Umbilical cord (tissue), 2 donors: ENCODE measurements around the gene SHMT2. TPM values are rescaled to one million over a fixed set of nuclear protein-coding genes. Genes with fewer than 3 reads are reported as not detected.
A peak's percentile ranks its signal among the peaks of the same experiment; 100 is the strongest.

Experiments
- DNase-seq: peaks from one replicate; pipeline ENCODE4 v3.0.0-alpha.2; 2015; ENCODE audit warnings: low spot score
- total RNA-seq: library from RNA; depleted of rRNA; stranded (reverse); fragments of >200 nt; gene quantifications from one replicate; pipeline ENCODE4 v1.2.3, GENCODE V29; 2014; ENCODE audit warnings: low replicate concordance; ENCODE audit not compliant: insufficient read depth

Gene SHMT2
- total RNA-seq, result 156 TPM

- DNase-seq, result peak; percentile 98
Observed at GRCh38 chr12:57229634-57230380, at the start of gene SHMT2. TSS of gene SHMT2 (plus strand) at chr12:57229711. CDS start at chr12:57229779, 68 bp downstream.

- no peak for DNase-seq
Observed at GRCh38 chr12:57180321-57180989, 49.1 kb upstream of the SHMT2 start.

- DNase-seq, result no peak
Observed at GRCh38 chr12:57181072-57181471, 48.4 kb upstream of the SHMT2 start.

GRCh38 chr12:57181561-57182155 lies 47.9 kb upstream of the SHMT2 start:
- peak; percentile 63 for DNase-seq

GRCh38 chr12:57182918-57183575 lies 46.5 kb upstream of the SHMT2 start:
- DNase-seq, result peak; percentile 75

DNA sequence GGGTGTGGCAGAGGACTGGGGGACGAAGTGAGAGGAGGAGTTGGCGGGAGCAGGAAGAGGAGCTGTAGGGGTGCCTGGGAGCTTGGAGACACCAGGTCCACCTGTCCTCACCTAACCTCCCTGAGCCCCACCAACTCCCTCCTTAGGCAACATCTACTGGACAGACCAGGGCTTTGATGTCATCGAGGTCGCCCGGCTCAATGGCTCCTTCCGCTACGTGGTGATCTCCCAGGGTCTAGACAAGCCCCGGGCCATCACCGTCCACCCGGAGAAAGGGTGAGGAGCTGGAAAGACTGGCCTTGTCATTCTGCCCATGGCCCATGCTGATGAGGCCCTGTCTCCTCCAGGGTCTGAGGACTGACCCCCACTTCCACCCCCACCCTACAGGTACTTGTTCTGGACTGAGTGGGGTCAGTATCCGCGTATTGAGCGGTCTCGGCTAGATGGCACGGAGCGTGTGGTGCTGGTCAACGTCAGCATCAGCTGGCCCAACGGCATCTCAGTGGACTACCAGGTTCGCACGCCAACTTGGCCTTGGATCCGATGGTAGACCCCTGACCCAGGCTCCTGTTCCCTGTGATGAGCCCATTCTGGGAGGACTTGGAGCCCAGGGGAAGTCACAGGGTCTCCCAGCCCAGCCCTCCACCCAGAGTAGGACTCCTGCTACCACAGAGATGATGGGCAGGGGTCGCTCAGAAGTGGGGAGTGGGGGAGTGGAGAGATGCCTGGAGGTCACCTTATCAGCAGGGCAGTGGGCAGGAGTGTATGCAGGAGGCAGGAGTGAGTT lies 45.4 kb upstream of the SHMT2 start:
- DNase-seq, result no peak

DNA sequence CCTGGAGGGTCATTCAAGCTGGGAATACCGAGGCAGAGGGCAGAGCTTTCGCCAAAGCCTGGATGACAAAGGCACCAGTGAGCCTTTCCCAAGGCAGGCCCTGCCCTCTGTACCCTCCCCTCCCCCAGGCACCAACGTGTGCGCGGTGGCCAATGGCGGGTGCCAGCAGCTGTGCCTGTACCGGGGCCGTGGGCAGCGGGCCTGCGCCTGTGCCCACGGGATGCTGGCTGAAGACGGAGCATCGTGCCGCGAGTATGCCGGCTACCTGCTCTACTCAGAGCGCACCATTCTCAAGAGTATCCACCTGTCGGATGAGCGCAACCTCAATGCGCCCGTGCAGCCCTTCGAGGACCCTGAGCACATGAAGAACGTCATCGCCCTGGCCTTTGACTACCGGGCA lies 44.1 kb upstream of the SHMT2 start:
- no peak for DNase-seq

- DNase-seq, result no peak
Observed at GRCh38 chr12:57185906-57186508, 43.5 kb upstream of the SHMT2 start.

DNA sequence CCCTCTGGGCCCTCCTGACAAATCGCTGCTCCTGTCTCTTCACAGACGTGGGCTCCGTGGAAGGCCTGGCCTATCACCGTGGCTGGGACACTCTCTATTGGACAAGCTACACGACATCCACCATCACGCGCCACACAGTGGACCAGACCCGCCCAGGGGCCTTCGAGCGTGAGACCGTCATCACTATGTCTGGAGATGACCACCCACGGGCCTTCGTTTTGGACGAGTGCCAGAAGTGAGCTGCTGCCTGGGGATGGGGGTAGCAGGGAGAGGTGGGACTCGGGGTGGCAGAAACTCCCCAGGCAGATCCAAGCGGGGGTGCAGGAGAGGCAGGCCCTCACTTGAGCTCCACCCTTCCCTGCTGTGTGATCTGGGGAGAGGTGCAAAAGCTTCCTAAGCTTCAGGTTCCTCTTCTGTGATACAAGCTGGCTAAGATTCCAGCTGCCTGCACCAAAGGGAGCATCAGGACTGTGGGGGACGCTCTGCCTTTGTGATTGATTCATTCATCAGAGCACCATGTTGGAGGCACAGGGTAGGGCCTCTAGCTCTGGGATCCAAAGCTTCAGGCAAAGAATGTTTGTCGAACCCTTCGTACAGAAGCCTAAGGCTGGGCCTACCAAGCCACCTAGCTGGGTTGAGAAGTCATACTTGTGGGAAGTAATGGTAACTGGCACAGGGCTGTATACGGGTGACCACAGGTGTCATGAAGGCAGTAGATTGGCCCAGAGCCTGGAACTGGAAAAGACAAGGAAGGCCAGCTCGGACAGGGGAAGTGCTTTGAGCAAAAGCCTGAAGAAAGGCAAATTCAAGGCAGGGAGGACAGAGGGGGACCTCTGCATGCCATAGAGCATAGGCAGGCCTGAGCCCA lies 42.1 kb upstream of the SHMT2 start:
- DNase-seq, result no peak

- no peak for DNase-seq
Observed at GRCh38 chr12:57188090-57188425, 41.5 kb upstream of the SHMT2 start.

GRCh38 chr12:57190037-57190436 lies 39.5 kb upstream of the SHMT2 start:
- no peak for DNase-seq

DNA sequence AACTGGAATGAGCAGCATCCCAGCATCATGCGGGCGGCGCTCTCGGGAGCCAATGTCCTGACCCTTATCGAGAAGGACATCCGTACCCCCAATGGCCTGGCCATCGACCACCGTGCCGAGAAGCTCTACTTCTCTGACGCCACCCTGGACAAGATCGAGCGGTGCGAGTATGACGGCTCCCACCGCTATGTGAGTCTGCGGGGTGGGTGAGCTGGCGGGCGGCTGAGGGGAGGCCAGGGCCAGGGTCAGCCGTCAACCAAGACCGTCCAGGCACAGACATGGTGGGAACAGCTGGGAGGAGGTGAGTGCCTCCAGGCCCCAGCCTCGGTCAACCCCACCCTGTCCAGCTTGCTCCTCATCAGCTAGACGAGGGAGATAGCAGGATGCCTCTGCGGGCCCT lies 38.7 kb upstream of the SHMT2 start:
- no peak for DNase-seq

- no peak for DNase-seq
Observed at GRCh38 chr12:57191410-57191809, 38.1 kb upstream of the SHMT2 start.

DNA sequence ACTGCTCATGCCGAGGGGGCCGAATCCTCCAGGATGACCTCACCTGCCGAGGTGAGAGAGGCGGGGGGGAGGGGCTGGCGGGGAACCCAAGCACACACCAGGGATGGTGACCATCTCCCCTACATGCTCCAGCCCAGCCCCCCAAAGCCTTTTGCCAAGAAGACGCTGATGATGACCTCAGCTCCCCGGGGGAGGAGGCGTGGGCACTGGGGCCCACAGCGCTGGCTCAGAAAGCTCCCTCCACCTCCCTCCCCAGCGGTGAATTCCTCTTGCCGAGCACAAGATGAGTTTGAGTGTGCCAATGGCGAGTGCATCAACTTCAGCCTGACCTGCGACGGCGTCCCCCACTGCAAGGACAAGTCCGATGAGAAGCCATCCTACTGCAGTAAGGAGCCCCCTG lies 36.6 kb upstream of the SHMT2 start:
- DNase-seq, result no peak

DNA sequence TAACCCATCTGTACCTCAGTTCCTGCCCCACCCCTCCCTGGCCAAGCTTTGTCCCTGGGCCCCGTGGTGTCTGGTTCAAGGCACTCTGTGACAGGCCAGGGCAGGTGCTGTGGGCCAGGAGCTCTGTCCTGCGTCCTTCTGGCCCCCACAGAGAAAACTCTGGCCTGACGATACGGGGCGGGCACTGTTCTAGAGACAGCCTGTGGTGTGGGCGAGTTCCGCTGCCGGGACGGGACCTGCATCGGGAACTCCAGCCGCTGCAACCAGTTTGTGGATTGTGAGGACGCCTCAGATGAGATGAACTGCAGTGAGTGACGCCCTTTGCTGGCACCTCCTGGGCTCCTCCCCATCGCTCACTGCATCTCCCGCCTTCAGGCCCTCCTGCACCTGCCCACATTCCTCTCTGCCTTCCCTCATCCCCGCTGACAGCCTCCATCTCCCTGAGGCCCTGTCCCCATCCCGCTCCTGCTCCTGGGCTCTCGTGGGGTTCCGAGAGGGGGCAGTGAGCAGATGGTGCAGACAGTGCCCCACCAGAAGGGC lies 35.7 kb upstream of the SHMT2 start:
- DNase-seq, result no peak

DNA sequence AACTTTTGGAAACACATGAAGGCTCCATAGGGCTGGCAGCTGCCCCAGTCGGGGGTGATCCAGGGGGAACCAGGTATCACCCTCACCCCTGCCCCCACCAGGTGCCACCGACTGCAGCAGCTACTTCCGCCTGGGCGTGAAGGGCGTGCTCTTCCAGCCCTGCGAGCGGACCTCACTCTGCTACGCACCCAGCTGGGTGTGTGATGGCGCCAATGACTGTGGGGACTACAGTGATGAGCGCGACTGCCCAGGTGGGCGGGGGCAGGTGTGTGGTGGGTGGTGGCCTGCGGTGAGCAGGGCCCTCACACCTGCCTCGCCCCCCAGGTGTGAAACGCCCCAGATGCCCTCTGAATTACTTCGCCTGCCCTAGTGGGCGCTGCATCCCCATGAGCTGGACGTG lies 35.3 kb upstream of the SHMT2 start:
- no peak for DNase-seq

DNA sequence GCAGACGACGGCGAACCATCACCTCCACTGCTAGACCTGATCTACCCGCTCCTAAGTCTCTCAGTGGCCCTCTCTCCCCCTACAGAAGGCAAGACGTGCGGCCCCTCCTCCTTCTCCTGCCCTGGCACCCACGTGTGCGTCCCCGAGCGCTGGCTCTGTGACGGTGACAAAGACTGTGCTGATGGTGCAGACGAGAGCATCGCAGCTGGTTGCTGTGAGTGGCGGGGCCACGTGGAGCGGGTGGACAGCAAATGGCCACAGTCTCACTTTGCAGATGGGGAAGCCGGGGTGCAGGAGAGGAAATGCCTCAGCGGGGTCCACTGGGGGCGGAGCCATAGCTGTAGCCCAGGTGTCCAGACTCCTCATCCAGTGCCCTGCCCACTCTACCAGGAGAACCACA lies 34.3 kb upstream of the SHMT2 start:
- no peak for DNase-seq

- DNase-seq, result no peak
Observed at GRCh38 chr12:57195611-57196371, 33.7 kb upstream of the SHMT2 start.

GRCh38 chr12:57196439-57196838 lies 33.1 kb upstream of the SHMT2 start:
- DNase-seq, result no peak
